ENCODE data around the gene CASK.
"Not testable (repeated sequence)": the region's sequence is repeated elsewhere in the genome, so short reads cannot be mapped to it uniquely, and the experiment has no call there.

CASK gene

DNA sequence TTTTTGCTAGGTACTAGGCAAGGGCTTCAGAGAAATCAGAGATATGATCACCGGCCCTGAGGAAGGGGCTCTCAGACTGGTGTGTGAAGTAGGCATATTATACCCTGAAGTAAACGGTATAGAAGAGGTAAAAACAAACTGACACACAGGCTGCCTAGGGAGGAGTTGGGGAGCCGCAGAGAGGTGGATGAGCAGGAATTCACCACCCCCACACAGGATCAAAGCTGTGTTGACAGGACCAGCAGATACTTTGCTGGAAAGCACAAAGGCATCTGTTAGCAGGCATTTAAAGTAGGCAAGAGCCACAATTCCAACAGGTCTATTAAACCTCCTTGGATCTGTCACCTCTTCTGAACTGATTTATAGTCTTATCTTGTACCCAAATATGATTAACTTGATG, 306.4 kb downstream of the CASK start:
- no peak for DNase-seq

DNA sequence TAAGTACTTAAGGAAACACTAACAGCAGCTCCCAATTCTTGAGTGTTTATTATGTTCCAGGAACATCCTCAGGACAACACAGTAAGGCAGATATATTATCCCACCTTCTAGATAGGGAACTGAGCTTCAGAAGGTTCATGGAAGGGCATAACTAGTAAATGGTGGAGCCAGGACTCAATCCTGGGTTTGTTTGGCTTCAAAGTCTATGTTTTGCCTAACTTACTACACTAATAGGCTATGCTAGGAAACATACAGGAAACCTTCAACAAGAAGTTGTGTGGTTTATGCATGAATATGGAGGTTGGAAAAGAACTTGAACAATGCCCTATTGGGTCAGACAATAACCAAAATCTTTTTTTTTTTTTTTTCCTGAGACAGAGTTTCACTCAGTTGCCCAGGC, 307.1 kb downstream of the CASK start:
- no peak for DNase-seq

DNA sequence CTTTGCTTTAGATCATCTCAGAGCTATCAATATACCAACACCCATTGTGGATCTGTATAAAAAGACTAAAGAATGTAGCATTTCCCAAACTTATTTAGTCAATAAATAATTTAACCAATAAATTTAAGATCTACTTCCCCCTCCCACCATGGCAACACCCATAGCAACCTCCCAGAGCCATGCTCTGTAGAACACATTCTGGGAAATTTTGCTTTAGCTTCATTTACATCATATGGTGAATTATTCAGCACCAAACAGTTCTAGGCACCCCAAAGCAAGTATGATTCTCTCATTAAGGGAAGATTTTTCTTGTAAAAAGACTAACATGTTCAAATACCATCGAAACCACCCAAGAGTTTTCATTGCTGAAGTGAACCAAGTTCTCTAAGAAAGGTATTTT, 315.1 kb downstream of the CASK start:
- no peak for DNase-seq

DNA sequence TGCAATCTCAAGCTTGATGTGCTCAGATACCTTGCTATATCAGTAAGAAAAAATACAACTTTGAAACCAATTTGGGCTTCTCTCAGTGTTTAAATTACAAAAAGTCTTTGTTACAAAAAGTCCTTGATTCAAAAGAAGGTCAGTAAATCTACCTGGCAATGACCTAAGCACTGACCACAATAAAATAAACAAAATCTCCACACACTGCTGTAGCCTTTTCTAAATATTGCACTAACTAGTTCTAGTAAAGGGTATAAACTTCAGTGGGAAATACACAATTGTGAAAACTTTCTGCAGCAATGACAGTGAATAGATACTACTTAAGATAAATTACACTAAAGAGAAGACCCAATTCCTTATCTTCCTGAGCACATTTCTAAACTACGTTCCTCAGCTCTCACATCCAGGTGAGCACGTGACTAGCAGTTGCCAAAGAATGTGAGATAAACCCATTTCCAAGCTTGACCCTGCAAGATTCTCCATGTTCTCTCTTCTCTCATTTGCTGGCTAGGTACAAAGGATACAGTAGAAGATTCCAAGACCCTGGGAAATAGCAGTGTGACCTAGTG, 316.0 kb downstream of the CASK start:
- DNase-seq, result no peak

DNA sequence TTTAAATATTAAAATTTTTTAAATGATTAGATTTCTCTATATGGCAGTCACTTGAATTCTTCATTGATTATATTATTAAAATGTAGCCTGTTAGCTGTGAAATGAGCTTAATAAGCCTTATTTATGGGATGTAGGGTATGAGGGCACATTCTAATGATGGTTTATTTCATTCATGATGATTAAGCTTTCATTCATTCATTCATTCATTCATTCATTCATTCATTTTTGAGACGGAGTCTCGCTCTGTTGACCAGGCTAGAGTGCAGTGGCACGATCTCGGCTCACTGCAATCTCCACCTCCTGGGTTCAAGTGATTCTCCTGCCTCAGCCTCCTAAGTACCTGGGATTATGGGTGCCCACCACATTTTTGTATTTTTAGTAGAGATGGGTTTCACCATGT, 317.3 kb downstream of the CASK start:
- DNase-seq, result not testable (repeated sequence)

DNA sequence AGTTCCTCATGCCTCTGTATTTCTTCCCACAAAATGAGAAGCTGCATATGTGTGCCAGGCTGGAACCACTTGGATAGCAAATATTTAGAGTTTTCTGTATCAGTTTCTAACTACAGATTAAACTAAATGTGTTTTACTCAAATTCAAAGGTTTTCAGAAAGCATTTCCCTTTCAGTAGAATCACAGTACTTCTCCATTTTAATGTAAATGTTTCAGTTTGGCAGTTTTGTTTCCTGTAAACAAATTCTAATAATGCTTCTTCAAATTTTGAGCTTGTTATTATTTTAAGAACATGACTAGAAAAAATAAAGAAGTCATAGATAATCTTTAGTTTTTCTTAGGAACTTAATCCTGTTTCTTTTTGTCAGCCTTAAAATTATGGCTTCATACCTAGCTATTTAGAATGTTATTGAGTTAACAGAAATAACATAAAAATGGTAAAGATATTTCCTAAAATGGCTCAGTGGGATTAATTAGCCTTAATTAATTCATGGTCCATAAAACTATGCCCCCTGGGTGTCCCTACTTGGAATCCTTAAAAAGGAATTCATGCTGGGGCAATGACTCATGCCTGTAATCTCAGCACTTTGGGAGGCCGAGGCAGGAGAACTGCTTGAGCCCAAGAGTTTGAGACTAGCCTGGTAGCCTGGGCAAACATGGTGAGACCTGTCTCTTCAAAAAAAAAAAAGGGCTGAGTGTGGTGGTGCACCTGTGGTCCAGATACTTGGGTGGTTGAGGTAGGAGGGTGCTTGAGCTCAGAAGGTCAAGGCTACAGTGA, 318.4 kb downstream of the CASK start:
- no peak for DNase-seq

DNA sequence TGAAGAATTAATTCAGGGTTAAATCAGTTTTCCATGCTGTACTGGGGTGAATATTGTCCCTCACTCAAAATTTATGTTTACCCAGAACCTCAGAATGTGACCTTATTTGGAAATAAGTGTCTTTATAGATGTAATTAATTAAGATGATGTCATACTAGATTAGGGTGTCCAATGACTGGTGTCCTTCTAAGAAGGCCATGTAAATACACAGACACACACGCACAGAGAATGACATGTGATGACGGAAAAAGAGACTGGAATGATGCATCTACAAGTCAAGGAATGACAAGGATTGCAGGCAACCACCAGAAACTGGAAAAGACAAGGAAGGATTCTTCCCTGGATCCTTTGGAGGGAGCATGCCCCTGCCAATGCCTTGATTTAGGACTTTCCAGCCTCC, 319.2 kb downstream of the CASK start:
- DNase-seq, result no peak

DNA sequence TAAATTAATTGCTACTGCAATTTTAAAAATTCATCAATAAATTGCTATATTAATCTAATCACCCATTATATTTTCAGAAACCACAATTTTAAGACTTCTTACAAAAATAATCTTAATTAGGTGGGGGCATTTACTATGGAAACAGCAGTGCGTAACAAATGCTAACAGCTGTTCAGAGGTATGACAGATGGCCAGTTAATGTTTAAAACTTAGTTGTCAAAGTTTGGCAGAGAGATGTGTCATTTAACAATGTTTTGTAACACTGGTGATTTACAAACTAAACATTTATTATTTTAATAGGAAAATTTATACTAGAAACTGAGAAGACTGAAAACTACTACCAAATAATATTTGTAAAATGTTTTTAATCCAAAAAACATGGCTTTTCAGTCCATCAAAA, 319.8 kb downstream of the CASK start:
- DNase-seq, result no peak

DNA sequence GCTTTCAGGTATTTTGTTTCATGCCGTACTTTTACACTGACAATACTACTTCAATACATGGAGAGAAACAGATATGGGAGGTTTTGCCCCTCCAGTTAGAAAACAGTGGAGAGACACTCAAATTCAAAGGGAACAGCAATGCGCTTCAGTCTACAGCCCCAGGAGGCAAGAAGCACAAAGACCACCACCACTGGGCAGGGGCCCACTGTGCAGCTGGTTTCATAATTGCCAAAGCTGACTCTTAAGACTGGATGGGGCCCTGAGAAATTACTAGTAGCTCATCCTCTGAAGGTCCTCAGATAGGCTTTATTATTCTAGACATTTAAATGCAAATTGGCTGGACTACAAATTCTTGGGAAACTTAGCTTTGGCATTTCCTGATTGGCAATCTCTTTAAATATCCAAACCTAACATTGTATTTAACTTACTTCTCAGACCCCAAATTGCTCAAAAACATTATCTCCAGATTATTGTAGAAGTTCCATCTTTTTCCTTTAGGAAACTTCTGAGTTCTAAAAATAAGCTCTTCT, 320.5 kb downstream of the CASK start:
- no peak for DNase-seq

DNA sequence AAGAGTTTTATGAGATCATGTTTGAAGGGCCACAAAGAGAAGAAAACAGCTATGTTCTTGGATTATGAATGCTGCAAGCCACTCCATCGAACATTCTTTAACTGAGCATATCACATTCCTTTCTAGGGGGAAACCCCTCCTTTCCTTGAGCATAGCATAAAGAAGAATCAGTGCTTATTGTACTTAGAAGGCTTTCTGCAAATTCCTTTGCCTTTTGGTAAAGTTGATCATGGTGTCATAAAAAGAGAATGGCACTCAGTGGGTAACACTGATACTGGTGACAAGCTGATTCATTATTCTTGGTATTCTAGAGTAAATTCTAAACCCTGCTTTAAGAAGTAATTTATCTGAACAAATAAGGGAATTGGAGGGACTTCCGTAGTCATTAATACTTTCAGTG, 323.1 kb downstream of the CASK start:
- DNase-seq, result no peak

DNA sequence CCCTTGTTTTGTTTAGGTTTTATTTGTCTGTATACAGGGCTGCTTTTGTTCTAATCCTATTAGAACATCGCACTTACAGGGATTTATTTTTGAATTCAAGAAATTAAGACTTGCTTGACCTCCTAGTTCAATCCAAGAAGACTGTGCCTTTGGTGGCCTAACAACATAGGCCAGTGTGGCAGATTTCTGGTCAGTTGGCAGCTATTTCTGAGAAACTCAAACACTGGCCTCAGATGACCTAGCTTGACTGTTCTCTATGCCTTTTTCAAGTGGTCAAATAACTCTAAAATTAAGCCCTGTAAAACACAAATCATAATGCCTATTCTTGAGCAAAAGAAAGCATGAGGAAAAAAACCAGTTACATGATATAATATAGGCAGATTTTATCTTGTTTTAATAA, 323.8 kb downstream of the CASK start:
- DNase-seq, result no peak

DNA sequence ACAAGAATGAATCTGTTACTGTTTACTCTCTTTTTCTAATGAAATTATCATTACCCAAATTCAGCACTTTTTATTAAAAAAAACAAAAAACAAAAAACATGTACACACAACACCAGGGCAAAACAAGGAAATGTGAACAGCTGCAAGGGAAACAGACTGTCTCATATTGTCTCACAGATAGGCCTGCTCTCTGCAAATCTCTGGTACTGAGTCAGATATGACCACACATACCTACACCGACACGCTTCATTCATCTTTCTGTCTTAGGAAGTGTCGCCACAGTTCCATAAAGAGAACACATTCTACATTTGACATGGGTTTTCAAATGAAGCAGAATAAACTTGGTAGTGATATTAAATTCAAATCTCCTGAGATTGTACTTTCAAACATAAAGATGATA, 326.8 kb downstream of the CASK start:
- peak; percentile 56 for DNase-seq

DNA sequence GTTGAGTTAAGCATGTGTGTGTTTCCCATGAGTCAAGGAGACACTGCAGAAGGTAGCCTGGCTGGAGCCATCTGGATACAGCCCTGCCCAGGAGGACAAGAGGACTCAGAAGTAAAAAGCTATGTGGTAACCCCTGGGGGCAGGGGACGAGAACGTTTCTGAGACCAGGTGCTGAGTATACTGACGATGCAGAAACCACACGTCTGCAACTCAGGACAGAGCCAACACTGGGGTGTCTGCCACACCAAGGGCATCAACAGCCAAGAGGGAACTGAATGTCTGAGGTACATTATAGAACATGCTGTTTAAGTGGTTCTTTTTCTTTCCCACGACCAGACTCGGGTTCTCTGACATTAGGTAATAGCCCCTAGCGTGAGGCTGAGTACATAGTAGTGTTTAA, 328.7 kb downstream of the CASK start:
- no peak for DNase-seq

DNA sequence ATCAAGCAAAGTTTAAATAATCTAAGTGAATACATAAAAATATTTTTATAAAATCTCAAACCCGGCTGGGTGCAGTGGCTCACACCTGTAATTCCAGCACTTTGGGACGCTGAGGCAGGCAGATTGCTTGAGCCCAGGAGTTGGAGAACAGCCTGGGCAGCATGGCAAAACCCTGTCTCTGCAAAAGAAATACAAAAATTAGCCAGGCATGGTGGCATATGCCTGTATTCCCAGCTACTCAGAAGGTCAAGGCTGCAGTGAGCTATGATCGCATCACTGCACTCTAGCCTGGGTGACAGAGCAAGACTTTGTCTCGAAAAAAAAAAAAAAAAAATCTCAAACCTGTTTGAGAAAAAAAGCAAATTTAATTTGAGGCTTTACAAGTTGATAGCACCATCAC, 331.4 kb downstream of the CASK start:
- no peak for DNase-seq

DNA sequence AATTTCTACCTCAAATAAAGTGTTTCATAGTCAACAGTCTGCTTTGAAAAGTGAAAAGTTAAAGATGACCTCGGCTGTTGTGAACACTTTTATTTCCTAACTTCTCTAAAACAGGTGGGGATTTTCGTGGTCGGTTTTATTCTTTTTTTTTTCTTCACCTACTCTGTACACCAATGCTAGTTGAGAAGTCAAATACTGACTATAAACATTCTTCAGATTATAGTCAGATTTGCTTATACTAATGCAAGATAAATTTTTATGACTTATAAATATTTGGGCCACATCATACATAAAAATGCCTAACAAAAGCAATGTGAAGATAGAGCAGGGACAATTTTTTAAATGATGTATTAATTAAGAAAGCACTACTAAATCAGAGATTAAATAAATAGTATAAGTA, 332.7 kb downstream of the CASK start:
- no peak for DNase-seq

DNA sequence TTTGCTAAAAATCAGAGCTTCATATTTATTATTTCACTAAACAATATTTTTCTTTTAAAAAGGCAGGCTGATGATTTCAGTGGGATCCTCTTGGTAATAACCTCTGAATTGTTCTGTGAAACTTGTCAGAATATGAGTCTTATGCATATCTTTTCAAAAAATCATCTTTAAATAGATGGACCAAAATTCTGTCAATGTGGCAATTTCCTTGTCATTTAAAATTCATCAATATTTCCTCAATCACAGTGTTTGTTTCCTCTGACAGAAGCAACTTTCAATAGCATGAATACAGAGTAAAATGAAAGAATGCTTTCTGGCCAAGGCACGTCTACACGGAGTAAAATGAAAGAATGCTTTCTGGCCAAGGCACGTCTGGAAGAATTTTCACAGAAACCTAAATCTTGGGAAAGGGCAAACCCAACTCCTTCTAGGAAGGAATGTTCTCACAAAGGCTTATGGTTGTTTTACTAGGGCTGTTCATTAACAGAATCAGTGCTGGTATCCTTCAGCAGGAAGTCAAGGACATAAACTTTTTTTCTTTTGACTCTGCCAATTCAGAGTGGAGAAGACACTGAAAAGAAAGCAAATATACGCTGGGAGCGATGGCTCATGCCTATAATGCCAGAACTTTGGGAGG, 333.6 kb downstream of the CASK start:
- DNase-seq, result no peak

DNA sequence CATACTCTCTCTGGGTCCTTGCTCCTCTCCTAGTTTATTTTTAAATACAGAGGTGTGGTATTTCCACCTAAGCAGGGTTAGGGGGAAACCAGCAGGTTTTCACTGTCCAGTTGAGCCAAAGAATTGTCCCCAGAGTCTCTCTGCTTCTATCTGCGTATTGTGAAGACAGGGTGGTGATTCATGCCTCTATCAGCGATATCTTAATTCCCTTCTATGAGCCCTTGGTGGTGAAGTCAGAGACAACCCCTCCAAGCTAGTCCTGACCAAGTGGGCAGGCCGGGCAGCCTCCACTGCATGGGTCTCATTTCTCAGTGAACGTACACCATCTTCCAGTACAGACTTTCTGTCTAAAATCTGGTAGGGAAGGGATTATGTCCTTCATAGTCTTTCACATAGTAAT, 335.1 kb downstream of the CASK start:
- DNase-seq, result no peak

DNA sequence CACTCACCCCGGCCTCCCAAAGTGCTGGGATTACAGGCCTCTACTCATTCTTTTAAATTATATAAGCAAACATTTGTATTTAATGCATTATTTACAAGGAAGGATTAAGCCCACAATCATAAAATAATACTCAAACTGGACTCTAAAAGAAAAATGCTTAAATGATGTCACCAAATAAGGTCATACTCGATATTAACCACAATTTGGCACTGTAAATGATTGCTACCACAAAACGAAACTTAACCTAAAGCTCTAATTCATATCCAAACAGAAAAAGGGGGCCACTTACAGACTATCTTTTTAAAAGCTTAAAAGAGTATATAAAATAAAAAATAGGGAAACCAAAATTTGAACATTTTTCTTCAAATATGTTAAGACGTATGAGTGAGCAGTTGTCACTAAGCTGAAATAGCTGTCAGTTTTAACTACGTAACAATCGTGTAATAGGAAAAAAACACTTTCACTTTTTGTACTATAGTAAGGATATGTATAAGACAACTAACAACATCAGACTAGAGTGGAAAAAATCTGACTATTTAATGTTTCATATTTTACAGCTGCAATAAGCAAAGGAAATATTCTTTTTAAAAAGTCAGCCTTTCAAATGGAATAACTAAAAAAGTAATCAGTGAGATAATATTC, 342.8 kb downstream of the CASK start:
- DNase-seq, result peak; percentile 10

DNA sequence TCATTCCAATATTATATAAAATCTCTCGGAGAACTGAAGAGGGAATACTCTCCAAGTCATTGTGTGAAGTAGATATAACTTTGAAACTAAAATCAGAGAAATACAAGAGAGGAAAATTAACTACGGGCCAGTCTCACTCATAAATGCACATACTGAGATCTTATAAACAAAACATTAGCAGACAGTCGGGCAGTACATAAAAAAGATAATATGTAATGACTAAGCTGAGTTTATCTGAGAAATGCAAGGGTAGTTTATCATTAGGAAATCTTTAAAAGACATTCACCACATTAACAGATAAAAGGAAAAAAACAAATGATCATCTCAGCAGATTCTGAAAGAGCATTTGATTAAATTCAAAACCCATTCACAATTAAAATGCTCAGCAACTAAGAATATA, 359.5 kb downstream of the CASK start:
- no peak for DNase-seq

DNA sequence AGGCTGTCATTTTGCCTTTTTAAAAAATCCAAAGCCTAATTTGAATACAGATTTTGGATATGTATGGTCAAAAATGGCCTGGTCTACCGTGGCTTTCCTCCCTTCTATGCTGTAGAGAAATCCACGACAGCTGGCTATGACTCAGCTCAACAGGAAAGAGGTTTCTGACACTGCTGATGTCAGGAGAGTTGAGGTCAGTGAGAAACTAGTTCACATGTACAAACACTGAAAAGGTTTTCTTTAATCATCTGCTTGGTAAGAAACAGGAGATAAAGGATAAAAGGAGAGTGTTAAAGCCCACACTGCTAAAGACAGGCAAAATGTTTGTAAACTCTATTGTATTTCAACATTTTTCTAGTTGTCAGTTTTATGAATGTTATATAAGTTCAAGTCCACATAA, 362.3 kb downstream of the CASK start:
- DNase-seq, result peak; percentile 76

DNA sequence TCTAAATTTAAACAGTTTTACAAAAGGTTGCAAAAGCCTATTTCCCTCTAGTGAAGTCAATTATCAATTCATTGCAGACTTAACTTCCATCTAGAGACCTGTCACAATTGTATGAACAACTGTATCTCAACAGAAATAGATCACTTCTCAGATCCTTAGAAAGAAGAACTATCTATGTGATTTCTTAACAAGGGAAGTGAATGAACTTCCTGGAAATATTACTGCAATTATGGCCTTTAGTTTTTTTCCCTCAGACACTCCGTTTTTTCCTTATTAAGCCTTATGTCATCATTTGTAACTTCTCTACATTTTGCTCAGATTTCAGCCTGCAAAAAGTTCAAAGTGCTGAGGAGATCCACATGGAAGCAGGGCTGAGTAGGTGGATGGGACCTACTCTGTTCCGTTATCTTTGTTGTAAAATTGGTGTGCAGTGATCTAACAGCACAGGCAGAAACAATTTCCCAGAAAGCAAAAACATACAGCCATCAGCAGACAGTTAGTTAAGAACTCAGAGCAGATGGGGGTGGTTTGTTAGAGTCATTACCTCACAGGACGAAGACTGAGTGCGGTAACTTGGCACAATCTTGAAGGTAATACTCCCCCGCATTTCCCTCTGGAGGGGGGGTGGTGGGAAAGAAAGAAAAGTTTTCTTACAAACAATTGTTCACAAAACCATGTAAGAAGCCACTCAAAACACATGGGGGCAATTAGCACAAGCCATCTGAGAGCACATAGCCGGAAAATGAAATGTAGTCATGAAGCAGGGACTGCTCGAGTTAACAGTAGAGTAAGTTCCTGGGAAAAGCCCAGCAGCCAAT, 363.9 kb downstream of the CASK start:
- DNase-seq, result peak; percentile 43

DNA sequence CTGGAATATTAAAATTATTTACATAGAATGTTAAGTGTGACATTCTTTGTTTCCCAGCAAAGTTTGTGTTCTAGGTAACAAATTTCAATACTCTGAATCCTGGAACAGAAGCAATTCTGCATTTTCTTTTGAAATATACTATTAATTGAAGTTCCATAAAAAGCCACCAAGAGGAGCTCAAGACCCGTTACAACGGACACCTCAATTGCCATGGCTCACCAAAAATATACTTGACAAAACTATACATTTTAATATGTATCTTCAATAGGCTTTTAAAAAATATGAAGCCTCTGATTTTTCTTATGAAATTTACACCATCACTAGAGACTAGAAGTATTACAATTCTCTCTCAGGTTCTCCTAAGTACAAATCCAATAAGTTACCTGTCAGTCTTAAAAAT, 364.8 kb downstream of the CASK start:
- peak; percentile 40 for DNase-seq

DNA sequence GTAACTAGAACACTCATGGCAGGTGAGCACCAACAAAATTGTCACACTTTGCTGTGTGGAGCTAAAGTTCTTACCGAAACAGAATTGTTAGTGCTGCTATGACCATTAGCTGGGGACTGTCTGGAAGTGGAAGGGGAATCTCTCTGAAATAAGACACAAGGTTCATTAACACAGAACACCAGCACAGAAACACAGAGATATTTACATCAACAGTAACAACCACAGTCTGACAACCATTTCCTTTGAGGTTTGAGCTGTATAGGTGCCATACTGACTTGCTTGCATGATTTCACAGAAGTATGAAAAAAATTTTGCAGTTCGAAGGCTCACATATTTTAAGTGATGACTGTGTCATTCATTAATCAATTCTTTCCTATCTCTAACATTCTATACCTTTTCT, 366.4 kb downstream of the CASK start:
- peak; percentile 52 for DNase-seq

Data from activated CD4-positive, alpha-beta T cell treated with anti-CD3 and anti-CD28 coated beads, Interleukin-2, Interleukin-6, amounts not matched to agents 100 ng/mL and 50 ng/mL, durations not matched to agents 16 hours and 8 hours (primary cell).